Measurements from ENCODE around the gene ACCS.

ACCS gene, protein sequence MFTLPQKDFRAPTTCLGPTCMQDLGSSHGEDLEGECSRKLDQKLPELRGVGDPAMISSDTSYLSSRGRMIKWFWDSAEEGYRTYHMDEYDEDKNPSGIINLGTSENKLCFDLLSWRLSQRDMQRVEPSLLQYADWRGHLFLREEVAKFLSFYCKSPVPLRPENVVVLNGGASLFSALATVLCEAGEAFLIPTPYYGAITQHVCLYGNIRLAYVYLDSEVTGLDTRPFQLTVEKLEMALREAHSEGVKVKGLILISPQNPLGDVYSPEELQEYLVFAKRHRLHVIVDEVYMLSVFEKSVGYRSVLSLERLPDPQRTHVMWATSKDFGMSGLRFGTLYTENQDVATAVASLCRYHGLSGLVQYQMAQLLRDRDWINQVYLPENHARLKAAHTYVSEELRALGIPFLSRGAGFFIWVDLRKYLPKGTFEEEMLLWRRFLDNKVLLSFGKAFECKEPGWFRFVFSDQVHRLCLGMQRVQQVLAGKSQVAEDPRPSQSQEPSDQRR

DNA sequence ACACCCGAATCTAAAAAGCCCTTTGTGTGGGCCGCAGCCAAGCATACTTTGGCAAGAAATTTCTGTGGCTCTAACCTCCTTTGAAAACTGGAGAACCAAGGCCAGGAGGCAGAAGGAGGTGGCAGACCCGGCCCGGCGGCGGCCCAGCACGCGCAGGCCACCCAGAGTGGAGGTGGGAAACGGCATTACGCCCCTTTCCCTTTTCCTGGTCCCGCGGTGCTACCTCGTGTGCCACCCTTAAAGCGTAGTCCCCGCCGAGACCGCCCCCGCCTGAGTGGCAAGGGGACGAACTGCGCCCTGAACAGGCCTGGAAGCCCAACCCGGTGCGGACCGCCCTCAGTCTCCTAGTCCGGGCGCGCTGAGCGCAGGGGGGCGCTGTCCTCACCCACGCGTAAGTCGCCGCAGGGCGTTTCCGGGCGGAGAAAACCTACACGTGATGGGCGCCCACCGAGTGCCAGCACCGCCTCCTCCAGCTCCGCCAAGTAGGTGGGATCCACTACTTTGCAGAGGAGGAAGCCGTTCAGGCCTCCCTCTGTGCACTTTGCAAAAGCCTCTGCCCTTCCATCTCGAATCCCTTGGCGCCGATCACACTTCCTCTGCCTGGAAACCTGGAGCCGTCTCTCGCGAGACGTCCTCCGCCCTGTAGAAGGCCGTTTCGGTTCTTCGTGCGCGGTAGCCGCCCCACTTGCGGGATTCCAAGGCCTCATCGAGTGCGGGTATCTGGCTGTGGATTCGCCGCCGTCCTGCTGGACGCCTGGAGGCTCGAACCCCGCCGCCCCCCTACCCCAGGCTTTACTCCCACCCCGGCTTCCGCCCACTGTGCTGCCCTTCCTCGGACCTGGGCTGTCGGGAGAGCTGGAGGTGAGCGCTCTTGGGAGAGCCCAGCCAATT, at the start of gene ACCS:
Gene ACCS (plus strand): TSS at position 430 of the 891 bp plus-strand sequence. CDS start 1,358 bp downstream, outside the sequence.
- Mint-ChIP-seq H3K36me3 (peaks cover 10% of the 10 kb centered on the region), H3K27me3 (no peaks in the 10 kb centered on the region), H3K9me3 (no peaks in the 10 kb centered on the region), H3K4me3 (peak within 1 kb of the TSS; percentile 87), H3K27ac (peak within 1 kb of the TSS; percentile 95), H3K4me1 (peaks cover 19% of the 10 kb centered on the region)
- peak; percentile 98 for ATAC-seq

DNA sequence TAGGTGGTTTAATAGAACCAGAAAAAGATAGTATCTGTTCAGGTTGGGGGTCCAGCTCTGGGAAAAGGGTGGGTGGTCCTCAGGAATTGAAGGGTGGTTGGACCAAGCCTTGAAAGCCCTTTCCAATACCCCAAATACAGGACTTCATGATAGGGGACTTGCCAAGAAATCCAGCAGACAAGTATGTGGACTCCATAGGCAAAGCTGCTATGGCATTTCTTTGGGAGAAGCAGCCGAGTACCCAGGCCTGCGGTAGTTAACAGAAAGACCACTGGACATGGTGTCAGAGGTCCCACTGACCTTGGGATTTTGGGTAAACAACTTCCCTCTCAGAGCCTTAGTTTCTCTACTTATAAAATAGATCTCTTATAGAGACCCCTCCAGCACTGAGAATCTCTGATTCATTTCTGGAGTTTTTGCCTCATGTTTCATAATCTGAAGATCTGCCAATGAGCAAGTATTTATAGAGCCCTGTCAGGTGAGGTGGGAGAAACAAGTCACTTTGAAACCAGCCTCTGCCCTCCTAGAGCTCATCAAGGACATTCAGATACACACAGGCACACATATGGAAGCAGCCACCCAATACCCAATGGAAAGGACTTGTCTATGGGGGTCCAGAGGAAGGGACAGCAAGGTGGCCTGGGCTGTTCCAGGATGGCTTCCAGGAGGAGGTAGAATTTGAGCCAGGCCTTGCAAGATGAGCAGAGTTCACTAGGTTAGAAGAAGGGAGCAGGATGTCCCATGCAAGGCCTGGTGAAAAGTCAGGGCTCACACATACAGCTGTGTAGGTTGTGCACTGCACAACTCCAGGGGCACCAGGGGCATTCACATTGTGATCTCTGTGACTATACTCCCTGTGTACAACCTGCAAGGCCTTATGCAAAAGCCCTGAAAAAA, 49.3 kb upstream of the ACCS start:
- H3K27me3 Mint-ChIP-seq = peaks cover 9% of the 10 kb centered on the region
- no peak overlapping the region for H3K4me3 Mint-ChIP-seq
- H3K36me3 Mint-ChIP-seq = no peaks in the 10 kb centered on the region
- peak; percentile 4 for ATAC-seq
- H3K9me3 Mint-ChIP-seq = peaks cover 6% of the 10 kb centered on the region
- no peak overlapping the region for H3K27ac Mint-ChIP-seq
- no peaks in the 10 kb centered on the region for H3K4me1 Mint-ChIP-seq

DNA sequence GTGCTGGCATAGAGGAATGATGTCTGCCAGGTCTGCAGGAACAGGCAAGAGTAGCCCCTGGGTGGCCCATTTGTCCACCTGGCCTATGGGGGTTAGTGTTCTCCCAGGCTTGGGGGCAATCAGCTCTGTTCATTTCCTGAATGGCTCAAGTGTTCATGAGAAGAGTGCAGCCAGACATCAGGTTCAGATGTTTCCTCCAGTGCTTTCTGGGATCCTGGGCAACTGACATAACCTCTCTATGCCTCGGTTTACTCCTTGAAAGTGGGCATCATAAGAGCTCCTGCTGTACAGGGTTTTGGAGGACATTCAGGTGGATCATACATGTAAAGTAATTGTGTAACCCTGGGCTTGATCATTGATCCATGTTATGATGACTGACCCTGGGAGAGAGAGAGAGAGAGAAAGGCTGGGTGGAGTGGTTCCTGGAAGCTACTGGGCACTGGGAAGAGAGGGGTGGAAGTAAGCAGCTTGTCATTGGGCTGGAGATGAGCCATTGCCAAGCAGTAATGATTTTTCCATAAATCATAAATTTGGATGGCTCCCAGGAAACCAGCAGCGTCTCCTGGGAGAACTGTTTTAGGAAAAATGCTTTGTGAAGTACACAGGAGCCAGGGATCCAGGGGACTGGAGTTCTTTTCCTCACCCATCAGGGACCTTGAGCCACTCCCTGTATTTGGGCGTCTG, 48.5 kb upstream of the ACCS start:
- no peak for ATAC-seq
- peaks cover 17% of the 10 kb centered on the region for H3K27me3 Mint-ChIP-seq
- H3K36me3 Mint-ChIP-seq = no peaks in the 10 kb centered on the region
- H3K4me3 Mint-ChIP-seq = no peak overlapping the region
- no peaks in the 10 kb centered on the region for H3K4me1 Mint-ChIP-seq
- H3K9me3 Mint-ChIP-seq = peaks cover 12% of the 10 kb centered on the region
- H3K27ac Mint-ChIP-seq = no peak overlapping the region

DNA sequence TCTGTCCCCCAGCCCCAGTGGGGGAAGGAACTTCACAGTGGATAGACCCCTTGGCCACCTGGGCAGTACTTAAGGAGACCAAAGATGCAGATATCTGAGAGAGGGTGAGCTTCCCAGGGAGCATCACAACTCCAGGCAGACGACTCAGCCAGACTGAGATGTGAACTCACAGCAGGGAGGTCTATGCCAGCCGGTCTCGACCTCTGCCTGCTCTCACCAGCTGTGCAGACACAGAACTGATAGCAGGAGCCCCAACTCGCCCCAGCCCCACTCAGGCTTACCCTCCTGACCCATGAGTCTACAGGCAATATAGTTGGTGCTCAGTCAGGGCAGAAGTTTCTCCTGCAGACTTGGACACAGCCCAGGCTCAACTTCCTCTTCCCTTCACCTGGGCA, 47.9 kb upstream of the ACCS start:
- H3K4me3 Mint-ChIP-seq = no peak overlapping the region
- peaks cover 13% of the 10 kb centered on the region for H3K9me3 Mint-ChIP-seq
- ATAC-seq = peak; percentile 39
- no peaks in the 10 kb centered on the region for H3K36me3 Mint-ChIP-seq
- H3K27me3 Mint-ChIP-seq = peaks cover 22% of the 10 kb centered on the region
- no peaks in the 10 kb centered on the region for H3K4me1 Mint-ChIP-seq
- no peak overlapping the region for H3K27ac Mint-ChIP-seq

DNA sequence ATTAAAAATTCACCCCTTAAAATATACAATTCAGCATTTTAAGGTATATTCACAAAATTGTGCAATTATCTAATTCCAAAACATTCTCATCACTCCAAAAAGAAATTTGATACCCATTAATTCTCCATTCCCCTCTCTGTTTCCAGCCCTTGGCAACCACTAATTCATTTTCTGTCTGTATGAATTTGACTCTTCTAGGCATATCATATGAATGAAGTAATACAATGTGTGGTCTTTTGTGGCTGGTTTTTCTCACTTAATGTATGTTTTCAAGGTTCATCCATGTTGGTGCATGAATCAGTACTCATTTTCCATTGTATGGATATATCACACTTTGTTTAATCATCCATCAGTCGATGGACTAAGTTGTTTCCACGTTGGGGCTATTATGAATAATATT, 47.2 kb upstream of the ACCS start:
- Mint-ChIP-seq H3K9me3 (peaks cover 16% of the 10 kb centered on the region), H3K36me3 (no peaks in the 10 kb centered on the region), H3K4me3 (no peak overlapping the region), H3K4me1 (no peaks in the 10 kb centered on the region), H3K27ac (no peak overlapping the region), H3K27me3 (peaks cover 29% of the 10 kb centered on the region)
- no peak for ATAC-seq

DNA sequence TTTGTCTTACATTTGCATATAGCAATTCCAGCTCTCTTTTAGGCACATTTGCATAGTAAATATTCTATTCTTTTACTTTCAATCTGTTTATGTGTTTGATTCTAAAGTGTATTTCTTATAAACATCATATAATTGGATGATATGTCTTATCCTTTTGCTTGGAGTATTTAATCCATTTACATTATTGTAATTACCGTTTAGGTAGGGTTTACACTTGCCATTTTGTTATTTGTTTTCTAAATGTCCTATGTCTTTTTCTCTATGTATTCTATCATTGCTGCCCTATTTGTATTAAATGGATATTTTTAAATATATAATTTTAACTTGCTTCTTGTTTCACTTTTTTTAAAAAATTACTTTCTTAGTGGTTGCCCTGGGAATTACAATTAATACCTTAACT, 41.1 kb upstream of the ACCS start:
- peaks cover 68% of the 10 kb centered on the region for H3K27me3 Mint-ChIP-seq
- peaks cover 21% of the 10 kb centered on the region for H3K9me3 Mint-ChIP-seq
- H3K36me3 Mint-ChIP-seq = no peaks in the 10 kb centered on the region
- ATAC-seq = no peak
- H3K4me3 Mint-ChIP-seq = no peak overlapping the region
- no peaks in the 10 kb centered on the region for H3K4me1 Mint-ChIP-seq
- no peak overlapping the region for H3K27ac Mint-ChIP-seq

DNA sequence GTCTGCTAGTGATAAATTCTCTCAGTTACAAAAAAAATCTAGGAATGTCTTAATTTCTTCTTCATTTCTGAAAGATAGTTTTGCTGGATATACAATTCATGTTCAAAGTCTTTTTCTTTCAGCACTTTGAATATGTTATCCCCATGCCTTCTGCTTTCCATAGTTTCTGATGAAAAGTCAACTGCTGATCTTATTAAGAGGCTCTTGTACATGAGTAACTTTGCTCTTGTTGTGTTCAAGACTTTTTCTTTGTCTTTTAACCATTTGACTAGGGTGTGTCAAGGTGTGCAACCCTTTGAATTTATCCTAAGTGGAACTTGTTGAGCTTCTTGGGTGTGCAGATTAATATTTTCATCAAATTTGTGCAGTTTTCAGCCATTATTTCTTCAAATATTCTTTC, 40.3 kb upstream of the ACCS start:
- peaks cover 21% of the 10 kb centered on the region for H3K9me3 Mint-ChIP-seq
- H3K4me1 Mint-ChIP-seq = no peaks in the 10 kb centered on the region
- H3K27me3 Mint-ChIP-seq = peaks cover 75% of the 10 kb centered on the region
- ATAC-seq = no peak
- no peaks in the 10 kb centered on the region for H3K36me3 Mint-ChIP-seq
- no peak overlapping the region for H3K4me3 Mint-ChIP-seq
- no peak overlapping the region for H3K27ac Mint-ChIP-seq

DNA sequence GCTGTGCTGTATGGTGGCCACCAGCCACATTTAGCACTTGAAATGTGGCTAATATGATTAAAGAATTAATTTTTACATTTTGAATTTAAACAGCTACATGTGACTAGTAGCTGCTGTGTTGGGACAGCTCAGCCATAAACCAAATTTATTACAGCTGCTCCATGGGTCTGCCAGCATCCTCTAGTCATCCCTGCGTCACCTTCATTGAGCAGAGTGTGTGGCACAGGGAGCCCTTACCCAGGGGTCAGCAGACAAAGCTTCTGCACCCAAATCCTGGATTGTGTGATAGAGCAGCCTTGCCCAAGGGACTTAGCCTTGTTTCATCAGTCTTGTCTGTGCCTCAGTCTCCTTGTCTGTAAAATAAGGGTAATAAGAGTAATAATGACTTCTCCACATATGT, 37.7 kb upstream of the ACCS start:
- peaks cover 77% of the 10 kb centered on the region for H3K27me3 Mint-ChIP-seq
- no peak for ATAC-seq

DNA sequence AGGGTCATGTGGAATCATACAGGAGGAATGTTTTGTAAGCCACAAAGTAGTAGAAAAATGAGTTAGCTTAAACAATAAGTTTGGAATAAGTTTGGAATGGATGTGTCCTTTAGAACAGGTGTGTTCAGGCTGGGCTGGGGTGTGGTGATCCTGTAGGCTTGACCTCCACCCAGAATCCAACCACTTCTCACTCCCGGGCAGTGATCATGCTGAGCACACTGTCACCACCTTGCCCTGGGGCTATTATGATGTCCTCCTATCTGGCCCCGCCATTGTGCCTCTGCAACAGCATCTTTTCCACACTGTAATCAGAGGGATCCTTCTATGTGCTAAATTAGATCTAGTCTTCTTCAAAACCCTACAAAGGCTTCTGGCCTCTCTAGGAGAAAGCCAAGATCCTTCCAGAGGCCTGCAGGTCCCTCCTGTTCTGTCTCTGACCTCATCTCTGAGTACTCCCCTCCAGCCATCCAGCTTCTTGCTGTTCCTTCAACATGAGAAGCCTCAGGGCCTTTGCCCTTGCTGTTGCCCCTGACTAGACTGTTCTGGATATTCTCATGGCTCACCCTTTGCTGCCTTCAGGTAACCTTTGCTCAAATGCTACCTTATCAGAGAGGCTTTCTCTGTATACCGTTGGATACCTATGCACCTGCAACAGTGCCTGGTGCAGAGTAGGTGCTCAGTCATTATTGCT, 37.1 kb upstream of the ACCS start:
- Mint-ChIP-seq H3K36me3 (no peaks in the 10 kb centered on the region), H3K27ac (no peak overlapping the region), H3K9me3 (peaks cover 4% of the 10 kb centered on the region), H3K4me1 (no peaks in the 10 kb centered on the region), H3K4me3 (no peak overlapping the region), H3K27me3 (peaks cover 76% of the 10 kb centered on the region)
- no peak for ATAC-seq

More for the DNA sequence above, 37.7 kb upstream of the ACCS start:
- no peaks in the 10 kb centered on the region for H3K36me3 Mint-ChIP-seq
- peaks cover 5% of the 10 kb centered on the region for H3K9me3 Mint-ChIP-seq
- H3K4me3 Mint-ChIP-seq = no peak overlapping the region
- no peaks in the 10 kb centered on the region for H3K4me1 Mint-ChIP-seq
- no peak overlapping the region for H3K27ac Mint-ChIP-seq

DNA sequence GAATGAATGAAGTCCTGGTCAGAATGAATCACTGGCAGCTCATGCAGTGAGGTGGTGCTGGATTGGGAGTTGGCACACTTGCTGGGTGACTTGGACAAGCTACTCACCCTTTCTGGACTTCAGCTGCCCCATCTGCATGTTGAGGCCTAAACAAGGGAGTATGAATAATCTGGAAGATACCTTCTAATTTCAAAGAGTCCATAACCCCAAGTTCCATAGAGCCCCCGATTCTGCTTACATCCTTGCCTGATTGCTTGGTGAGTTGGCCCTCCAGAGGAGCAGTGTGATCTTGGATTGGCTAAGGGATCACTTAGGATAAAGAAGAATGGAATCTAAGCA, 36.6 kb upstream of the ACCS start:
- H3K9me3 Mint-ChIP-seq = peaks cover 4% of the 10 kb centered on the region
- H3K4me1 Mint-ChIP-seq = no peaks in the 10 kb centered on the region
- no peak for ATAC-seq
- H3K27ac Mint-ChIP-seq = no peak overlapping the region
- H3K4me3 Mint-ChIP-seq = no peak overlapping the region
- H3K27me3 Mint-ChIP-seq = peaks cover 76% of the 10 kb centered on the region
- H3K36me3 Mint-ChIP-seq = no peaks in the 10 kb centered on the region

DNA sequence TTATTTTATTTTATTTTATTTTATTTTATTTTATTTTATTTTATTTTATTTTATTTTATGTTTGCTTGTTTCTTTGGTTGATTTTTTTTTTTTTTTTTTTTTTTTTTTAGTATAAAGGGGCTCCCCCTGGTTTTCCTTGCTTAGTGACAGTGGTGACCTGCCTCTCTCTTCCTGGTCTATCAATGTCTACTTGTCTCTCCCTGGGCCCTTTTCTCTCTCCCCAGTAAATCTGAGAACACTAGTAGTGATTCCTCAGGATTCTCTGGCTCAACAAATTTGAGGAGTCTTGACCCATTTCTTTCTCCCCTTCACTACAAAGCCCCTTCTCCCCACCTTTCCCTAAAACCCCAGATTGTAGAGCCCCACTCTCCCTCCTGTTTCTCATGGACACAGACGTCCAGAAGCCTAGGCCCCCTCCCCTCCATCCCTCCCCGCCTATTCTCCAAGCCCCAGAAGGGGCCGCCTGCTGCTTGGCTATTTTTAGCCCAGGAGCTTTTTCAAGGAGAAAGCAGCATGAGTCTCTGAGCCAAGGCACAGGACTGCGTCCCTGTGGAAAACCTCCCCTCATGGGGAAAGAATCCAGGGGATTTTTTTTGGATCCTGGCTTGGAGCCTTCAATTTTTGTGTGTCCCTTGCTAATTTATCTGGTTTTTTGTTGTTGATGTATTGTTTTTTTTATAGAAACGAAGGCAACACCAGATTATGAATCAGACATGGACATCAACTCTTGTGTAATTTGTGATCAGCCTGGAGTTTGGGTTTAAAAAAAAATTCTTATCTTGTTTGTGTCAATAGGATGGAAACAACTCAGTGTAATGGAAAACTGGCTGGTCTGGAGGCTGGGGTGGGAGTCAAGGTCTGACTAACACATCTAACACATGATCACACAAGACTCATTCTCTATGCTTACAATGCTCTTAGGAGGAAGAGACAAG, 35.8 kb upstream of the ACCS start:
- Mint-ChIP-seq H3K4me1 (no peaks in the 10 kb centered on the region), H3K36me3 (no peaks in the 10 kb centered on the region), H3K27ac (no peak overlapping the region), H3K9me3 (peaks cover 4% of the 10 kb centered on the region), H3K4me3 (no peak overlapping the region), H3K27me3 (peaks cover 76% of the 10 kb centered on the region)
- no peak for ATAC-seq

DNA sequence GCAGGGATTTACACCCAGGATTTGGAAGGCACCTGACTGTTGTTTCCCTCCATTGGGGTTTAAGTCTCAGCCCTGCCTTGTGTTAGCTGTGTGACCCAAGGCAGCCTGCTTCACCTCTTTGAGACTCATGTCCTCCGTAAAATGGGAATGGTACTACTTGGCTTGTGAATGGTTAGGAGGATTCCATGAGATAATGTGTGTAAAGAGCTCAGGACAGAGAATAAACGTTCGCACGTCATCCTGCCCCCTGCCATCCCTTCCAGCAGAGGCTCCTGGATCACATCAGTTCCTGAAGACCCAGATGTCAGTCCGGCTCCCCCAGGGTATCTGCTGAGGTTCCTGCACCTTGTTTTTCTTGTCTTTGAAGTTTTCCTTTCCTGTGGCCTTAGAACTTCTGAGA, 35.1 kb upstream of the ACCS start:
- no peaks in the 10 kb centered on the region for H3K4me1 Mint-ChIP-seq
- ATAC-seq = no peak
- H3K9me3 Mint-ChIP-seq = peaks cover 3% of the 10 kb centered on the region
- H3K27me3 Mint-ChIP-seq = peaks cover 72% of the 10 kb centered on the region
- H3K4me3 Mint-ChIP-seq = no peak overlapping the region
- H3K36me3 Mint-ChIP-seq = no peaks in the 10 kb centered on the region
- H3K27ac Mint-ChIP-seq = no peak overlapping the region

DNA sequence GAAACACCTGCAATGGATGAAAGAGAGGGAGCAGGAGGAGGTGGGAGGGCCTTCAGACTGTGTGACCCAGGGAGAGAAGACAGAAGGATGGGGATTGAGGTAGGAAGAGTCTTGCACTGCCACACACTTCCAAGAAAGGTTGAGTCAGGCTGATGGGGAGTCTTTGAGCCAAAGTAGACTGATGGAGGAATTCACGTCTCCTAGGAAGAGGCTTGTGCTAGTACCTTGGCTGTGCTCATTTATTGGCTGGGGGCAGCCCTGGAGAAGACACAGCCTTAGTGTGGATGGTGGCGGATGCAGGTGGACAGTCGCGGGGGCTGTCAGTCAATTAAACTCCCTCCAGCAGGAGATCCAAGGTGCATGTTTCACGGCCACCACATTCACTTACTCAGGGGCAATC, 34.5 kb upstream of the ACCS start:
- no peak overlapping the region for H3K4me3 Mint-ChIP-seq
- ATAC-seq = no peak
- no peaks in the 10 kb centered on the region for H3K9me3 Mint-ChIP-seq
- H3K4me1 Mint-ChIP-seq = no peaks in the 10 kb centered on the region
- peaks cover 67% of the 10 kb centered on the region for H3K27me3 Mint-ChIP-seq
- no peaks in the 10 kb centered on the region for H3K36me3 Mint-ChIP-seq
- H3K27ac Mint-ChIP-seq = no peak overlapping the region
